ENCODE results near the gene NMU.

Gene NMU

DNA sequence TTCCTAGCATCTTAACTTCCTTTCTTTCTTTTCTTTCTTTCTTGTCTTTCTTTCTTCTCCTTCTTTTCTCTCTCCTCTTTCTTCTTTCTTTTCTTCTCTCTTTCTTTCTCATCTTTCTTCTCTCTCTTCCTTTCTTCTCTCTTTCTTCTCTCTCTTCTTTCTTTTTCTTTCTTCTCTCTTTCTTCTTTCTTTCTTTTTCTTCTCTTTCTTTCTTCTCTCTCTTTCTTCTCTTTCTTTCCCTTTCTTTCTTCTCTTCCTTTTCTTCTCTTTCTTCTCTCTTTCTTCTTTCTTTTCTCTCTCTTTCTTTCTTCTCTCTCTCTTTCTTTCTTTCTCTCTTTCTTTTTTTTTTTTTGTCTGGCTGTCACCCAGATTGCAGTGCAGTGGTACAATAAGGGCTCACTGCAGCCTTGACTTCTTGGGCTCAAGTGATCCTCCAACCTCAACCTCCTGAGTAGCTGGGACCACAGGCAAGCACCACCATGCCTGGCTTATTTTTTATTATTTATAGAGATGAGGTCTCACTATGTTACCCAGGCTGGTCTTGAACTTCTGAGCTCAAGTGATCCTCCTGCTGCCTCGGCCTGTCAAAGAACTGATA, 17.5 kb downstream of the NMU start:
- H3K36me3 ChIP-seq (ENCODE audit: insufficient read depth, low read length), result no peaks in the 10 kb centered on the region
- no peaks in the 10 kb centered on the region for H3K27me3 ChIP-seq (ENCODE audit: control insufficient read depth in 1 of 2, insufficient read depth in 2 of 2, low read length in 2 of 2)
- H3K4me3 ChIP-seq (ENCODE audit: low read depth in 1 of 2, low read length in 2 of 2), result no peak overlapping the region
- H3K9me3 ChIP-seq (ENCODE audit: low read length), result no peaks in the 10 kb centered on the region
- no peak overlapping the region for H3K27ac ChIP-seq (ENCODE audit: low read depth, low read length)
- H3K4me1 ChIP-seq (ENCODE audit: insufficient read depth, low read length), result no peaks in the 10 kb centered on the region
- H3K9ac ChIP-seq (ENCODE audit: low read length), result no peak overlapping the region

DNA sequence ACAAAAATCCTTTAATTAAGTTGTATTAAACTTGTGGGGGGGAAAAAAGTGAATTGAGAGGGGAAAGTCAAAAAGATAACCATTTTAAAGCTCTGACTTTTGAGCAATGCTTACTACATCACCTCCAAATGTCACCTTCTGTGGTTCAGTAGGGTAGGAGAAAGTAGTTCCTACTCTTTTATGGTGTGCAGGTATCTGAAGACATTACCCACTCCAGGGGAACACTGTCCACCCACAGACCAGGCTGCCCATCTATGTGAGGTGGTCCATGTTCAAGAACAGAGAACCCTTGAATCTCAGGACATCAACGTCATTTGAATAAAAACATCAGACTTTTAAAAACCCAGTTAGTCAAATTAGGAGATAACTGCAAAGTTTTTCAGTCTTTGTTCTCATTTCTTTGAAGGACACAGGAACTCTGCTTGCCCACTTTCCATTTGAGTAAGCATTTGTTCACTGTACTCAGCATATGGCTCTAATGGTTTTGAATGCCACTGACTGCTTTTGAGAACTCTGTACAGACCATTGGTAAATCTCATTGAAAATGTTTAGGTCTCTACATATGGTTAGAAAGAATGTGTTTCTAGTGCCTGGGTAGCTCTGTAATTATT, 18.4 kb downstream of the NMU start:
- no peaks in the 10 kb centered on the region for H3K4me1 ChIP-seq (ENCODE audit: insufficient read depth, low read length)
- H3K9ac ChIP-seq (ENCODE audit: low read length), result no peak overlapping the region
- no peak overlapping the region for H3K4me3 ChIP-seq (ENCODE audit: low read depth in 1 of 2, low read length in 2 of 2)
- no peaks in the 10 kb centered on the region for H3K9me3 ChIP-seq (ENCODE audit: low read length)
- no peak overlapping the region for H3K27ac ChIP-seq (ENCODE audit: low read depth, low read length)
- no peaks in the 10 kb centered on the region for H3K36me3 ChIP-seq (ENCODE audit: insufficient read depth, low read length)
- no peaks in the 10 kb centered on the region for H3K27me3 ChIP-seq (ENCODE audit: control insufficient read depth in 1 of 2, insufficient read depth in 2 of 2, low read length in 2 of 2)

DNA sequence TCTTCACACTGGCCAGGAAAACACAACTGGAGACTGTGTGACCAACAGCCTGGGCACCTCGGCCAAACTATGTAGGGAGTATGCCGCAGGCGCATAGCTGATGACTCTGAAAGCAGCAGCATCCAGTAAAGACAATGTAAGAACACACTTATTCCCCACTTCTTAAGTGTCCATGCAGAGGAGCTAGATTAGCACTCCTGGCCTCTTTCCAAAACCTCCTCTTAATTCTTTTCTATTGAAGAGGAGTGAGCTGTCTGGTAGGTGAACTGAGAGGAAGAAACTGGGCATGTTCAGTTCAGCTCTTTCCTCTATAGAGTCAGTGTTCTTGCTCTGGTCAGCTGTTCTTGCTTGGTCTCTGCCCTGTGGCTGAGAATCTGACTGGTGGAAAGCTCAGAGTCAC, 21.1 kb downstream of the NMU start:
- Histone ChIP-seq H3K36me3 (ENCODE audit: insufficient read depth, low read length) (no peaks in the 10 kb centered on the region), H3K9me3 (ENCODE audit: low read length) (no peaks in the 10 kb centered on the region), H3K27ac (ENCODE audit: low read depth, low read length) (no peak overlapping the region), H3K4me3 (ENCODE audit: low read depth in 1 of 2, low read length in 2 of 2) (no peak overlapping the region), H3K4me1 (ENCODE audit: insufficient read depth, low read length) (no peaks in the 10 kb centered on the region), H3K27me3 (ENCODE audit: control insufficient read depth in 1 of 2, insufficient read depth in 2 of 2, low read length in 2 of 2) (no peaks in the 10 kb centered on the region), H3K9ac (ENCODE audit: low read length) (no peak overlapping the region)

DNA sequence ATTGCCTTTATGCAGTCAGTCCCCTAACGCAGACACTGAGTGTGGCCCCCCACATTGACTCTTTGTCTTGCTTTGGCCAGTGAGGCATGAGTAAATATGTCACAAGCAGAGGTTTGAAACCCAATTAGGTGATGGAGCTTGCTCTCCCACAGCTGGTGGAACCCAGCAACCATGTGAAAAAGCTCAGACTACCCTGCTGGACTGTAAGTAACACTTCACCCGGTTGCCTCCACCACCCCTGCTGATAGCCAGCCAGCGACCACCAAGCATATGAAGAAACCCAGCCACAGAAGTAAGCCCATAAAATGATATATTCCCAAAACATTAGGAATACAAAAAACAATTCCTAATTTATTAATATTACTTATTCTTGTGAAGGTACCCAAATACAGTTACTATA, 22.5 kb downstream of the NMU start:
- H3K9ac ChIP-seq (ENCODE audit: low read length), result no peak overlapping the region
- no peak overlapping the region for H3K4me3 ChIP-seq (ENCODE audit: low read depth in 1 of 2, low read length in 2 of 2)
- H3K36me3 ChIP-seq (ENCODE audit: insufficient read depth, low read length), result no peaks in the 10 kb centered on the region
- H3K27ac ChIP-seq (ENCODE audit: low read depth, low read length), result no peak overlapping the region
- no peaks in the 10 kb centered on the region for H3K9me3 ChIP-seq (ENCODE audit: low read length)
- H3K4me1 ChIP-seq (ENCODE audit: insufficient read depth, low read length), result no peaks in the 10 kb centered on the region
- no peaks in the 10 kb centered on the region for H3K27me3 ChIP-seq (ENCODE audit: control insufficient read depth in 1 of 2, insufficient read depth in 2 of 2, low read length in 2 of 2)

DNA sequence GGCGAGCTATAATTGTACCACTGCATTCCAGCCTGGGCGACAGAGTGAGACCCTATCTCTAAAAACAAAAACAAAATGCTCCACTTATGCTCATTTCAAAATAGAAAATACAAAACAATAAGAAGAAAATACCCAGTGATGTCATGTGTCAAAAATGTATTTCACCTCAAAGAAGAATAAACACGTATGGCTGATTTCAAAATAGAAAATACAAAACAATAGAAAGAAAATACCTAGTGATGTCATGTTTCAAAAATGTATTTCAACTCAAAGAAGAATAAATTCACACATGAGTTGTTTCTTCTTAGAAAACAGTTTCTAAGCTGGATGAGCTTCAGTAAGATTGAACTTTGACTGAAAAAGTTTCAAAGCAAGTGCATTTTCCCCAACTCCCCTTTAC, 23.8 kb downstream of the NMU start:
- Histone ChIP-seq H3K9ac (ENCODE audit: low read length) (no peak overlapping the region), H3K27me3 (ENCODE audit: control insufficient read depth in 1 of 2, insufficient read depth in 2 of 2, low read length in 2 of 2) (no peaks in the 10 kb centered on the region), H3K9me3 (ENCODE audit: low read length) (no peaks in the 10 kb centered on the region), H3K4me3 (ENCODE audit: low read depth in 1 of 2, low read length in 2 of 2) (no peak overlapping the region), H3K27ac (ENCODE audit: low read depth, low read length) (no peak overlapping the region), H3K36me3 (ENCODE audit: insufficient read depth, low read length) (no peaks in the 10 kb centered on the region), H3K4me1 (ENCODE audit: insufficient read depth, low read length) (no peaks in the 10 kb centered on the region)

DNA sequence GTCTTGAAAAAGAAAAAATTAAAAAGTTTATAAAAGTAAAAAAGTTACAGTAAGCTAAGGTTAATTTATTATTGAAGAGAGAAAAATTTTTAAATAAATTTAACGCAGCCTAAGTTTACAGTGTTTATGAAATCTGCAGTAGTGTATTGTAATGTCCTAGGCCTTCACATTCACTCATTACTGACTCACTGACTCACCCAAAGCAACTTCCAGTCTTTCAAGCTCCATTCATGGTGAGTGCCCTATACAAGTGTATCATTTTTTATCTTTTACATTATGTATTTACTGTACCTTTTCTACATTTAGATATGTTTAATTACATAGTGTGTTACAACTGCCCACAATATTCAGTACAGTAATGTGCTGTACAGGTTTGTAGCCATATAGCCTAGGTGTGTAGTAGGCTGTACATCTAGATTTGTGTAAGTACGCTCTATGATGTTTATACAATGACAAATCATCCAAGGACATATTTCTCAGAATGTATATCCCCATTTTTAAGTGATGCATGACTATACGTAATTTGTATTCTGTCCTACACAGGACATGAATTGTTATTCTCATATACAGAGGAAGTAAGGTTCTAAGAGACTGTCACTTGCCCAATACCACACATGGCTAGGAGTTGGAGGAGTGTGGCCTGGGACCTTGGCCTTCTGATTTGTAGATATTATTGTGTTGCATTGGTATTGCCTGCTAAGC, 24.6 kb downstream of the NMU start:
- H3K27ac ChIP-seq (ENCODE audit: low read depth, low read length), result no peak overlapping the region
- no peak overlapping the region for H3K9ac ChIP-seq (ENCODE audit: low read length)
- H3K27me3 ChIP-seq (ENCODE audit: control insufficient read depth in 1 of 2, insufficient read depth in 2 of 2, low read length in 2 of 2), result no peaks in the 10 kb centered on the region
- no peaks in the 10 kb centered on the region for H3K9me3 ChIP-seq (ENCODE audit: low read length)
- no peaks in the 10 kb centered on the region for H3K4me1 ChIP-seq (ENCODE audit: insufficient read depth, low read length)
- H3K4me3 ChIP-seq (ENCODE audit: low read depth in 1 of 2, low read length in 2 of 2), result no peak overlapping the region
- no peaks in the 10 kb centered on the region for H3K36me3 ChIP-seq (ENCODE audit: insufficient read depth, low read length)

DNA sequence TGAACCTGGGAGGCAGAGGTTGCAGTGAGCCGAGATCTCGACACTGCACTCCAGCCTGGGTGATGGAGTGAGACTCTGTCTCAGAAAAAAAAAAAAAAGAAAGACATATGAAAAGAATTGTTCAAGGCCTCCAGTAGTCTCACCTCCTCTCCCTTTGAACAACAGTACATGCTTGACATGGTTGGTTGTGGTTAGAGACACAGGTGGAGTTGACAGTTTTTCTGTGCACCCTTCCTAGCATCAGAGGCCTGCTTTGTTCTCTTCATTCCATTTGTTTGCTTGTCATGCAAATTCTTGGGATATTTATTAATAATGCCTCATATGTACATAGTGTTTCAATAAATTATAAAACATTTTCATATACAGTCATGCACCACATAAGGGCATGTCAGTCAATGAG, 25.7 kb downstream of the NMU start:
- Histone ChIP-seq H3K4me1 (ENCODE audit: insufficient read depth, low read length) (no peaks in the 10 kb centered on the region), H3K9me3 (ENCODE audit: low read length) (no peaks in the 10 kb centered on the region), H3K9ac (ENCODE audit: low read length) (no peak overlapping the region), H3K36me3 (ENCODE audit: insufficient read depth, low read length) (no peaks in the 10 kb centered on the region), H3K4me3 (ENCODE audit: low read depth in 1 of 2, low read length in 2 of 2) (no peak overlapping the region), H3K27me3 (ENCODE audit: control insufficient read depth in 1 of 2, insufficient read depth in 2 of 2, low read length in 2 of 2) (no peaks in the 10 kb centered on the region), H3K27ac (ENCODE audit: low read depth, low read length) (no peak overlapping the region)

DNA sequence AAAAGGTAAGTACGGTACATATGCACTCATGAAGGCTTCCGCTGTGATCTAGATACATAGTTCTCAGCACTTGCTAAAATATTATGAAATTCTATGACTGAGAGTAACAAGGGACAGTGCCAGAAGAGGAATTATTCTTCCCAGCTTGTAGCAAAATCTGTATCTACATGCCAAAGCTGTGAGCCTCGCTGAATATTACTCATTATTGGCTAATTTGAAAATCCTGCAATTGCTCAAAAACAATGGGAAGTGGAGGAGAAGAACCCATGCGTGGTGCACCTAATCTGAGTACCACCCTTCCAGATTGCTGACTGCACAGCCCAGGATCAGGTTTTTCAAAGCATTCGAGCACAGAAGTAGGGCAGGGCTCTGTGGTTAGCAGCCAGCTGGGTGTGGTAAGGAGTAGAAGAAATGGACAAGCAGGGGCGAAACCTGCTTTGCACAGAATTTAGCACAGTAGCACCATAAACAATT, 26.7 kb downstream of the NMU start:
- Histone ChIP-seq H3K27me3 (ENCODE audit: control insufficient read depth in 1 of 2, insufficient read depth in 2 of 2, low read length in 2 of 2) (no peaks in the 10 kb centered on the region), H3K27ac (ENCODE audit: low read depth, low read length) (no peak overlapping the region), H3K36me3 (ENCODE audit: insufficient read depth, low read length) (no peaks in the 10 kb centered on the region), H3K4me1 (ENCODE audit: insufficient read depth, low read length) (no peaks in the 10 kb centered on the region), H3K4me3 (ENCODE audit: low read depth in 1 of 2, low read length in 2 of 2) (no peak overlapping the region), H3K9me3 (ENCODE audit: low read length) (no peaks in the 10 kb centered on the region), H3K9ac (ENCODE audit: low read length) (no peak overlapping the region)

DNA sequence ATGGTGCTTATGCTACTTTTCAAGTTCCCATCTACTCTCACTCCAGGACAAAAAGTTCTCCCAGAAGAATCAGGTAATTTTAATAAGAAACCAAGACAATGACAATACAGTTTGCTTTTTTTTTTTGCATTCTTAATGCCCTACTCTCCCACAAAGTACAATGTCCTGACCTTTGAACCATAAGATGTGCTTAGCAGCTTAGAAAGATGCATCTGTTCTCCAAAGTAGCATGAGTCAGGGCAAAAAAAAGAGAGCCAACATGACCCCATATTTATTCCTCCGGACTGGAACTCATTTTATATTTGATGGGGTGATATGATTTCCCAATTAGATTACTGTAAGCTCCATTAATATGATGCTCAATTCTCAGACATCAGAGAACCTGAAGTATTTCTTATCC, 27.5 kb downstream of the NMU start:
- Histone ChIP-seq H3K9ac (ENCODE audit: low read length) (no peak overlapping the region), H3K4me3 (ENCODE audit: low read depth in 1 of 2, low read length in 2 of 2) (no peak overlapping the region), H3K27ac (ENCODE audit: low read depth, low read length) (no peak overlapping the region)

DNA sequence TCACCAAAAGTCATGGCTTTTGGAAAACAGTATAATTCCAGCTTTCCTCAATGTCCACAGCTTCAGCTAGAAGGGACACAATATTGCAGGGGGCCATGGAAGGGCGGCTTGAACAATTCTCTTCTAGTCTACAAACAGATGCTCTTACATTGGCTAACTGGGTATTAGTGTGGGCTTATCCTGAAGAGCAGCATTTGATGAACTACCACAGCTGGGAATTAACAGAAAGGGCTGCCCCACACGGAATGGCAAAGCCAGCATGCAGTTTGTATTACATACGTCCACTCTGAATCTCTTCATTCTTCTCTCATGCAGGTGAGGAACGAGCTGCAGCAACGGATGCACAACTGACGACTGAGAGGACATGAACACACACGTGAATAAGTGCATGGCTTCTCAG, 31.1 kb downstream of the NMU start:
- no peaks in the 10 kb centered on the region for H3K36me3 ChIP-seq (ENCODE audit: insufficient read depth, low read length)
- no peaks in the 10 kb centered on the region for H3K4me1 ChIP-seq (ENCODE audit: insufficient read depth, low read length)
- no peaks in the 10 kb centered on the region for H3K27me3 ChIP-seq (ENCODE audit: control insufficient read depth in 1 of 2, insufficient read depth in 2 of 2, low read length in 2 of 2)
- no peak overlapping the region for H3K4me3 ChIP-seq (ENCODE audit: low read depth in 1 of 2, low read length in 2 of 2)
- H3K9ac ChIP-seq (ENCODE audit: low read length), result no peak overlapping the region
- no peak overlapping the region for H3K27ac ChIP-seq (ENCODE audit: low read depth, low read length)
- H3K9me3 ChIP-seq (ENCODE audit: low read length), result no peaks in the 10 kb centered on the region

More for the DNA sequence above, 27.5 kb downstream of the NMU start:
- H3K36me3 ChIP-seq (ENCODE audit: insufficient read depth, low read length), result no peaks in the 10 kb centered on the region
- no peaks in the 10 kb centered on the region for H3K27me3 ChIP-seq (ENCODE audit: control insufficient read depth in 1 of 2, insufficient read depth in 2 of 2, low read length in 2 of 2)
- H3K4me1 ChIP-seq (ENCODE audit: insufficient read depth, low read length), result no peaks in the 10 kb centered on the region
- no peaks in the 10 kb centered on the region for H3K9me3 ChIP-seq (ENCODE audit: low read length)

DNA sequence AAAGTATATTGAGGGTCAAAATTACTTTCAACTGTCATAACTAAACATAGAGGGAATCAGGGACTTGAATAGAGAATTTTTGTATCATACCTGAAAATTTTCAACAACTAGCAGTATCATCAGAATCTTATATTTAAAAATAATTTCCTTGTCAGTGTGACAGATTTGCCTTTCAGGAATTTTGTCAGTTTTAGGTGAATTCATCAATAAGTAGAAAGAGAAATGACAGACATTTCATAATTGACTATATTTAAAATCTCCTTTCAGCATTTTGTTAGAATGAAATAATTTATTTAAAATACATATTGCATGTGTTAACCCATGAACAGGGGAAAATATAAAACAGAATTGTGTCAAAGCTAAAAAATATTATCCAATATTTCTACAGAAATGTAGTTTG, 35.5 kb downstream of the NMU start:
- Histone ChIP-seq H3K36me3 (ENCODE audit: insufficient read depth, low read length) (no peaks in the 10 kb centered on the region), H3K27me3 (ENCODE audit: control insufficient read depth in 1 of 2, insufficient read depth in 2 of 2, low read length in 2 of 2) (no peaks in the 10 kb centered on the region), H3K4me3 (ENCODE audit: low read depth in 1 of 2, low read length in 2 of 2) (no peak overlapping the region), H3K4me1 (ENCODE audit: insufficient read depth, low read length) (no peaks in the 10 kb centered on the region), H3K9me3 (ENCODE audit: low read length) (no peaks in the 10 kb centered on the region), H3K9ac (ENCODE audit: low read length) (no peak overlapping the region), H3K27ac (ENCODE audit: low read depth, low read length) (no peak overlapping the region)

DNA sequence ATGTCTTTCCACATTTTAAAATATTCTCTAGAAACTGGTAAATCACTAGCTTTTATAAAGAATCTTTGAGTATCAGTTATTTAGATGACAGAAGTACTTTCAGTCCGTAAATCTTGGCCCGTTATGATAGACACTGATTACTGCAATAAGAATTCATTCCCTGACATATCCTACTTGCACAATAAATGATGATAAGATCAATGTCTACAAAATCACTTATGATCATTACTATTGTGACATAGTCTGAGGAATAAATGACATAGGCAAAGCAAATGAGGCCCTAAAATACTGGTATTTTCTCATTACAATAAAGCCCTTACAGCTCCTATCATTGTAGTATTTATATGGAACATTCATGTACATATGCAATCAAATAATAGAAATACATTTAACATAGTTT, 37.5 kb downstream of the NMU start:
- H3K36me3 ChIP-seq (ENCODE audit: insufficient read depth, low read length), result no peaks in the 10 kb centered on the region
- no peaks in the 10 kb centered on the region for H3K4me1 ChIP-seq (ENCODE audit: insufficient read depth, low read length)
- H3K4me3 ChIP-seq (ENCODE audit: low read depth in 1 of 2, low read length in 2 of 2), result no peak overlapping the region
- H3K9ac ChIP-seq (ENCODE audit: low read length), result no peak overlapping the region
- no peaks in the 10 kb centered on the region for H3K9me3 ChIP-seq (ENCODE audit: low read length)
- H3K27me3 ChIP-seq (ENCODE audit: control insufficient read depth in 1 of 2, insufficient read depth in 2 of 2, low read length in 2 of 2), result no peaks in the 10 kb centered on the region
- no peak overlapping the region for H3K27ac ChIP-seq (ENCODE audit: low read depth, low read length)
